Hepatocyte (in vitro differentiated cells): ENCODE results near the gene GOLGA6C.
"Not testable (repeated sequence)": the region's sequence is repeated elsewhere in the genome, so short reads cannot be mapped to it uniquely, and the experiment has no call there.

Experiments
- EZH2 ChIP-seq: fragments of 200-600 bp; sonication (generic); IDR thresholded peaks from 2 replicates; pipeline ENCODE4 v1.6.1; 2016; ENCODE audit warnings: antibody characterized with exemption, mild to moderate bottlenecking, borderline replicate concordance
- EZH2phosphoT487 ChIP-seq: fragments of 200-600 bp; sonication (generic); IDR thresholded peaks from one replicate; pipeline ENCODE4 v1.6.1; 2018; ENCODE audit warnings: antibody characterized with exemption, mild to moderate bottlenecking, low read depth, moderate library complexity; ENCODE audit not compliant: unreplicated experiment, severe bottlenecking
- TF ChIP-seq, protein P1 (sequence below): fragments of 200-600 bp; sonication (generic); IDR thresholded peaks from 2 replicates; pipeline ENCODE4 v1.5.1; 2016; ENCODE audit warnings: antibody characterized with exemption, mild to moderate bottlenecking; ENCODE audit not compliant: poor library complexity

DNA sequence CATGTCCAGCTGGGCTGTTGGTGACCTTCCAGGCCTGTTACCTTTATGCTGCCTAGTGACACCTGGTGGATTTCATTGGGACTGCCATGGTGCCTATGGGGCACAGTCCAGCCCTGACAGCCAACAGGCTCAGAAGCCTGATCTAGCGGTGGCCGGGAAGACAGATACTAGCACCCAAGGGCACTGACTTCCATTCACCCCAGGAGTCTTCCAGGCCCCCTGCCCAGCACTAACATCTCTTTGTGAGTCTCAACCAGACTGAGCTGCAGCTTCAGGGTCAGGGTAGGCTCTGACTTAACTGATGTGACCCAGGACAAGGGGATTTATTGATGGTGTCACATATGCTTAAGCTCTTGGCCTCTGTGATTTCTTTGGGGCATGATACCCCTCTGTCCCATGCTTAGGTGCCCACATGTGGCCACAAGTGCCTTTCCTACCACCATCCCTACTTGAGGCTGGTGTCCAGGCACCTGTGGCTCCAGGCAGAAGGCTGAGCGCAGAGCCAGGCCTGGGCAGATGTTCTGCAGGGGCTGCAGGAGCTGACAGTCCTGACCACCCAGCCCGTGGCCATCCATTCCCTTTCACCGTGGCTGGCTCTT is 16.5 kb downstream of the GOLGA6C start:
- TF ChIP-seq, protein P1, sequence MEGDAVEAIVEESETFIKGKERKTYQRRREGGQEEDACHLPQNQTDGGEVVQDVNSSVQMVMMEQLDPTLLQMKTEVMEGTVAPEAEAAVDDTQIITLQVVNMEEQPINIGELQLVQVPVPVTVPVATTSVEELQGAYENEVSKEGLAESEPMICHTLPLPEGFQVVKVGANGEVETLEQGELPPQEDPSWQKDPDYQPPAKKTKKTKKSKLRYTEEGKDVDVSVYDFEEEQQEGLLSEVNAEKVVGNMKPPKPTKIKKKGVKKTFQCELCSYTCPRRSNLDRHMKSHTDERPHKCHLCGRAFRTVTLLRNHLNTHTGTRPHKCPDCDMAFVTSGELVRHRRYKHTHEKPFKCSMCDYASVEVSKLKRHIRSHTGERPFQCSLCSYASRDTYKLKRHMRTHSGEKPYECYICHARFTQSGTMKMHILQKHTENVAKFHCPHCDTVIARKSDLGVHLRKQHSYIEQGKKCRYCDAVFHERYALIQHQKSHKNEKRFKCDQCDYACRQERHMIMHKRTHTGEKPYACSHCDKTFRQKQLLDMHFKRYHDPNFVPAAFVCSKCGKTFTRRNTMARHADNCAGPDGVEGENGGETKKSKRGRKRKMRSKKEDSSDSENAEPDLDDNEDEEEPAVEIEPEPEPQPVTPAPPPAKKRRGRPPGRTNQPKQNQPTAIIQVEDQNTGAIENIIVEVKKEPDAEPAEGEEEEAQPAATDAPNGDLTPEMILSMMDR = peak; percentile 62
- TF ChIP-seq EZH2, EZH2phosphoT487: not testable (repeated sequence)
